Measurements from ENCODE around the gene CNKSR1. TPM values are rescaled to one million over a fixed set of nuclear protein-coding genes. Genes with fewer than 3 reads are reported as not detected.

Gene CNKSR1
- total RNA-seq, 6 experiments from 2014 or later, result 0.19 to 0.57 (median 0.33) TPM

- H3K27me3 Mint-ChIP-seq (ENCODE audit: insufficient read depth), result peaks cover 20% of the 10 kb centered on the region
- TF ChIP-seq CTCF (IDR thresholded peaks at IDR 0.05), result no peak
- H3K36me3 Mint-ChIP-seq (ENCODE audit: low read depth), result no peaks in the 10 kb centered on the region
- H3K4me3 Mint-ChIP-seq, result no peak overlapping the region
- no peak for DNase-seq
- no peak overlapping the region for H3K27ac Mint-ChIP-seq
- H3K9me3 Mint-ChIP-seq, result no peaks in the 10 kb centered on the region
- H3K4me1 Mint-ChIP-seq (ENCODE audit: low read depth), result peaks cover 11% of the 10 kb centered on the region
Observed at GRCh38 chr1:26166719-26167281, 10.5 kb upstream of the CNKSR1 start.

DNA sequence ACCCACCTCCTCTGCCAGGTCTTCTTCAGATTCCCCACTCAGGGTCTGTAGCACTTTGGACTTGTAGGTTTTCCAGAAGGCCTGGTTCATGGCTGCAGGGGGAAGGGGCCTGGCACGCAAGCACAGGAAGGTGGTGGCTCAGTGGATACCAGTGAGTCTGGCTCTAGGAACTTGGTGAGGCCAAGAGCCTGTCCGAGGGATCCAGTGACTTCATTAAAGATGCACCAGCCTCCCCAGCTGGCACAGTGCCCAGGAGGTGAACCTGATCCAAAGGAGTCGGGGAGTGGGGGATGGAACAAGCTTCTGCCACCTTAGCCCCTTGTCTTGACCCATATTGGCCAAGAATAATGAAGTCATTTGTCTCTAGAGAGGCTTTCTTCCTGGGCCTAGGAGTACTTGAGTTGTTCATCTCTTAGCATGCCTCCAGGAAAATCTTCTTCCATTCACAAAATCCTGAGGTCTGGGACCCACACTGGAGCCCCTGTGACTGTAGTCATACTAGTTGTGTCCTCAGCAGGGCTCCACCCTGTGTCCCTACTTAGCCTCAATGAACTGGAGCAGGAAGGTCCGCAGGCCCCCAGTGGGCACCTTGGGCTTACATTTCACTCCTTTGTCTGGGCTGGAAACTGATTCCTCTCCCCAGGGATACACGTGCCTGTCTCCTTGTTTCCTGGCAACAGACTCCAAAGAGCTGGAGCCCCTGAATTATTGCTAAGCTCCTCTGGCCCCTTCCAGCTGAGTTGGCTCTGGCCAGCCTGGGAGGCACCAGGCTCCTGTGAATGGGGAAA, 8.7 kb upstream of the CNKSR1 start, which contains the start of gene C1orf232:
C1orf232 (minus strand) TSS at position 554 of the 788 bp plus-strand sequence; CDS start at position 90, 464 bp downstream.
- H3K27ac Mint-ChIP-seq, result peak within 1 kb of the TSS; percentile 87
- no peak for TF ChIP-seq CTCF (IDR thresholded peaks at IDR 0.05)

GRCh38 chr1:26169198-26169554, 8.1 kb upstream of the CNKSR1 start:
- Mint-ChIP-seq H3K9me3 (no peaks in the 10 kb centered on the region), H3K4me1 (ENCODE audit: low read depth) (peaks cover 11% of the 10 kb centered on the region), H3K27ac (no peak overlapping the region; the same call in 1 of the 2 replicates), H3K27me3 (ENCODE audit: insufficient read depth) (peaks cover 14% of the 10 kb centered on the region), H3K36me3 (ENCODE audit: low read depth) (no peaks in the 10 kb centered on the region), H3K4me3 (peak overlapping the region; percentile 95)
- no peak for DNase-seq
- TF ChIP-seq CTCF (IDR thresholded peaks at IDR 0.05), result no peak

More for the DNA sequence above, 8.7 kb upstream of the CNKSR1 start, which contains the start of gene C1orf232:
- Mint-ChIP-seq H3K27me3 (ENCODE audit: insufficient read depth) (peaks cover 14% of the 10 kb centered on the region), H3K36me3 (ENCODE audit: low read depth) (no peaks in the 10 kb centered on the region), H3K4me1 (ENCODE audit: low read depth) (peaks cover 11% of the 10 kb centered on the region), H3K4me3 (peak within 1 kb of the TSS; percentile 95), H3K9me3 (no peaks in the 10 kb centered on the region)
- DNase-seq, result no peak

GRCh38 chr1:26169669-26170471, 7.4 kb upstream of the CNKSR1 start, which contains the start of gene ZNF593:
ZNF593 (plus strand) TSS chr1:26169908; CDS start chr1:26169984, 76 bp downstream.
- Mint-ChIP-seq H3K9me3 (no peaks in the 10 kb centered on the region), H3K36me3 (ENCODE audit: low read depth) (no peaks in the 10 kb centered on the region), H3K4me1 (ENCODE audit: low read depth) (peaks cover 11% of the 10 kb centered on the region), H3K27me3 (ENCODE audit: insufficient read depth) (peaks cover 14% of the 10 kb centered on the region), H3K27ac (peak within 1 kb of the TSS; percentile 87), H3K4me3 (peak within 1 kb of the TSS; percentile 95)
- TF ChIP-seq CTCF (IDR thresholded peaks at IDR 0.05), result peak; percentile 95
- peak; percentile 84 for DNase-seq

- Mint-ChIP-seq H3K27me3 (ENCODE audit: insufficient read depth) (peaks cover 12% of the 10 kb centered on the region), H3K4me1 (ENCODE audit: low read depth) (peaks cover 11% of the 10 kb centered on the region), H3K27ac (peak overlapping the region; percentile 87), H3K36me3 (ENCODE audit: low read depth) (no peaks in the 10 kb centered on the region), H3K9me3 (no peaks in the 10 kb centered on the region), H3K4me3 (peak overlapping the region; percentile 95)
- no peak for DNase-seq
- no peak for TF ChIP-seq CTCF (IDR thresholded peaks at IDR 0.05)
Observed at GRCh38 chr1:26170472-26170821, 6.8 kb upstream of the CNKSR1 start.
